OCI-LY1 (cell line): ENCODE data around the gene CXorf49.

ENCODE experiments used
- H2AFZ ChIP-seq: fragments of 200-600 bp; sonication (generic), shearing (Covaris generic); 2 replicates; pipeline ENCODE4 v1.6.0; 2014; ENCODE audit warnings: antibody characterized with exemption, mild to moderate bottlenecking, low read length
- H3F3A ChIP-seq: fragments of 200-600 bp; sonication (generic), shearing (Covaris generic); 2 replicates; pipeline ENCODE4 v1.6.0; 2014; ENCODE audit warnings: mild to moderate bottlenecking, antibody characterized with exemption, low read length, moderate library complexity; ENCODE audit not compliant: insufficient read depth
- H3K27ac ChIP-seq: fragments of 200-600 bp; sonication (generic); 2 replicates; pipeline ENCODE4 v1.5.1; 2014; ENCODE audit warnings: low read length, mixed run types, mild to moderate bottlenecking, low read depth; ENCODE audit not compliant: poor library complexity, severe bottlenecking
- H3K27me3 ChIP-seq: fragments of 200-600 bp; sonication (generic); 2 replicates; pipeline ENCODE4 v1.6.0; 2014; ENCODE audit warnings: antibody characterized with exemption, mild to moderate bottlenecking, low read length, moderate library complexity; ENCODE audit not compliant: insufficient read depth
- H3K36me3 ChIP-seq: fragments of 200-600 bp; sonication (generic); 2 replicates; pipeline ENCODE4 v1.6.1; 2014; ENCODE audit warnings: mild to moderate bottlenecking, antibody characterized with exemption, low read length, moderate library complexity, mixed read lengths; ENCODE audit not compliant: insufficient read depth
- H3K4me1 ChIP-seq: fragments of 200-600 bp; sonication (generic); 2 replicates; pipeline ENCODE4 v1.5.1; 2014; ENCODE audit warnings: mild to moderate bottlenecking, low read length, moderate library complexity; ENCODE audit not compliant: insufficient read depth, severe bottlenecking
- H3K4me2 ChIP-seq: fragments of 200-600 bp; sonication (generic), shearing (Covaris generic); 2 replicates; pipeline ENCODE4 v1.6.1; 2014; ENCODE audit warnings: low read length
- H3K4me3 ChIP-seq: fragments of 200-600 bp; sonication (generic); 2 replicates; pipeline ENCODE4 v1.5.1; 2014; ENCODE audit warnings: low read length, low read depth, mild to moderate bottlenecking, mixed read lengths; ENCODE audit not compliant: poor library complexity, severe bottlenecking
- H3K79me2 ChIP-seq: fragments of 200-600 bp; shearing (Covaris generic); 2 replicates; pipeline ENCODE4 v1.6.1; 2016; ENCODE audit warnings: mixed run types, low read length, mixed read lengths; ENCODE audit not compliant: insufficient read depth
- H3K9ac ChIP-seq: fragments of 200-600 bp; sonication (generic), shearing (Covaris generic); 2 replicates; pipeline ENCODE4 v1.6.1; 2014; ENCODE audit warnings: mild to moderate bottlenecking, low read length, mixed read lengths
- H3K9me2 ChIP-seq: fragments of 200-600 bp; sonication (generic), shearing (Covaris generic); 2 replicates; pipeline ENCODE4 v1.6.1; 2014; ENCODE audit warnings: low read depth, mild to moderate bottlenecking, low read length, mixed read lengths
- H3K9me3 ChIP-seq: fragments of 200-600 bp; shearing (Covaris generic); 2 replicates; pipeline ENCODE4 v1.6.1; 2014; ENCODE audit warnings: low read length, mixed read lengths
- H4K20me1 ChIP-seq: fragments of 200-600 bp; sonication (generic), shearing (Covaris generic); 2 replicates; pipeline ENCODE4 v1.6.0; 2016; ENCODE audit warnings: mild to moderate bottlenecking, low read length; ENCODE audit not compliant: insufficient read depth
- EZH2 ChIP-seq: fragments of 200-600 bp; sonication (generic), shearing (Covaris generic); IDR thresholded peaks from 2 replicates; pipeline ENCODE4 v1.8.0; 2017; ENCODE audit warnings: borderline replicate concordance, mixed run types, mild to moderate bottlenecking, antibody characterized with exemption, low read length, moderate library complexity, mixed read lengths
- TF ChIP-seq, protein P1 (sequence below): fragments of 200-600 bp; sonication (generic), shearing (Covaris generic); IDR thresholded peaks from 2 replicates; pipeline ENCODE4 v1.5.1; 2017; ENCODE audit warnings: mild to moderate bottlenecking, antibody characterized with exemption, low read length, moderate library complexity, mixed read lengths

The CXorf49 gene

GRCh38 chrX:71666240-71667223 is 51.6 kb downstream of the CXorf49 start:
- TF ChIP-seq, protein P1, sequence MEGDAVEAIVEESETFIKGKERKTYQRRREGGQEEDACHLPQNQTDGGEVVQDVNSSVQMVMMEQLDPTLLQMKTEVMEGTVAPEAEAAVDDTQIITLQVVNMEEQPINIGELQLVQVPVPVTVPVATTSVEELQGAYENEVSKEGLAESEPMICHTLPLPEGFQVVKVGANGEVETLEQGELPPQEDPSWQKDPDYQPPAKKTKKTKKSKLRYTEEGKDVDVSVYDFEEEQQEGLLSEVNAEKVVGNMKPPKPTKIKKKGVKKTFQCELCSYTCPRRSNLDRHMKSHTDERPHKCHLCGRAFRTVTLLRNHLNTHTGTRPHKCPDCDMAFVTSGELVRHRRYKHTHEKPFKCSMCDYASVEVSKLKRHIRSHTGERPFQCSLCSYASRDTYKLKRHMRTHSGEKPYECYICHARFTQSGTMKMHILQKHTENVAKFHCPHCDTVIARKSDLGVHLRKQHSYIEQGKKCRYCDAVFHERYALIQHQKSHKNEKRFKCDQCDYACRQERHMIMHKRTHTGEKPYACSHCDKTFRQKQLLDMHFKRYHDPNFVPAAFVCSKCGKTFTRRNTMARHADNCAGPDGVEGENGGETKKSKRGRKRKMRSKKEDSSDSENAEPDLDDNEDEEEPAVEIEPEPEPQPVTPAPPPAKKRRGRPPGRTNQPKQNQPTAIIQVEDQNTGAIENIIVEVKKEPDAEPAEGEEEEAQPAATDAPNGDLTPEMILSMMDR: no peak
- TF ChIP-seq EZH2: no peak
- H3K27me3 ChIP-seq: no peaks in the 10 kb centered on the region
- H2AFZ ChIP-seq: no peak overlapping the region
- no peaks in the 10 kb centered on the region for H3K36me3 ChIP-seq
- H4K20me1 ChIP-seq: no peaks in the 10 kb centered on the region
- no peaks in the 10 kb centered on the region for H3K79me2 ChIP-seq
- no peaks in the 10 kb centered on the region for H3K9me2 ChIP-seq
- no peaks in the 10 kb centered on the region for H3K9me3 ChIP-seq
- H3K4me2 ChIP-seq: no peak overlapping the region
- no peaks in the 10 kb centered on the region for H3K4me1 ChIP-seq
- no peaks in the 10 kb centered on the region for H3F3A ChIP-seq
- no peak overlapping the region for H3K4me3 ChIP-seq
- H3K27ac ChIP-seq: no peak overlapping the region
- H3K9ac ChIP-seq: no peak overlapping the region

DNA sequence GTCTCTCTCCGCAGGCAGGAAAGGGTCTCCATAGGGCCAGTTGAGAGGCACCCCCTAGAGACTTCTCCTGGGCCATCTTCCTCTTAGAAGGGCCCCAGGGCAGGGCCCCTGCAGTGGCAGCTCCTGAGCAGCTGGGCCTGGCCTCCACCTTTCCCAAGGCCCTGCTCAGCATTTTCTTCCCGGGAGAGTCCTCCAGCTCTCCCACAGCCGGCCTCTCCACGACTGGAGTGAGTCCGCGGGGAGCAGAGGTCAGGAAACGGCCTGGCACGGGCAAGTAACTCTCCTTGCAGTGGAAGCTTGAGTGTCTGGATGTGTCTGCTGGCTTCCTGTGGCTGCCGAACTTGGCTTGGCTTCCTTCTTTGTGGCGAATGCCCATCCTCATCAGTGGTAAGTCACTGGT is 52.3 kb downstream of the CXorf49 start:
- no peak overlapping the region for H3K27ac ChIP-seq
- H3K36me3 ChIP-seq: no peaks in the 10 kb centered on the region
- H3K4me1 ChIP-seq: no peaks in the 10 kb centered on the region
- no peaks in the 10 kb centered on the region for H3K9me3 ChIP-seq
- no peaks in the 10 kb centered on the region for H3K27me3 ChIP-seq
- H4K20me1 ChIP-seq: no peaks in the 10 kb centered on the region
- H3K9ac ChIP-seq: no peak overlapping the region
- H2AFZ ChIP-seq: no peak overlapping the region
- H3K4me2 ChIP-seq: no peak overlapping the region
- H3F3A ChIP-seq: no peaks in the 10 kb centered on the region
- no peaks in the 10 kb centered on the region for H3K9me2 ChIP-seq
- no peak overlapping the region for H3K4me3 ChIP-seq
- no peak for TF ChIP-seq EZH2
- TF ChIP-seq, protein P1: no peak
- no peaks in the 10 kb centered on the region for H3K79me2 ChIP-seq

DNA sequence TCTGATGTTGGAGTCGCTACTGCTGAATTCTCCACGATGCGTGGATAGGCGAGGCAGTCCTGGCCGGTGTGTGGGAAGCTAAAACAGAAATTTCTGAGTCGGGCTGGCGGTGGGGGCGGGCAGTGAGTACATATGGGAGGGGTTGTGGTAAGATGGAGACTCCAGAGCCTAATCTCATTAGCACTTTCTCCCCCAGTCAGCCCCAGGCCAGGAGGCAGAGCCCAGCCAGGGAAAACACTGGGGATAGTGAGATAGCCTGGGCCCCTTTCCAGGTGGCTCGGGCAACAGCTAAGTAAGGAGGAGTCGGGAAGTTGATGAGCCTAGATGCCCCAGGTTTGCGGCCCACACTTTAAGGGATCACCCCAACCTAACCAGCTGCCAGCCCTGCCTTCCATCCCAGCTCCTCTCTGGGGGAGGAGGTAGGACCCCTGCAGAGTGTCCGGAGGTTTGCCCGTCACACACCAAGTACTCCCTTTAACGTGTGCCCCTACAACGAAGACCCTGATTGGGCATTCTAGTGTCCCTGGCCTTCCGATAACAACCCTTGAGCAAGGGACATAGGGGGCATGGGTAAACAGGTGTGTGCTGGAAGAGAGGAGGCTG is 53.1 kb downstream of the CXorf49 start:
- Histone ChIP-seq H3K27me3 (no peaks in the 10 kb centered on the region), H3K79me2 (no peaks in the 10 kb centered on the region), H3K36me3 (no peaks in the 10 kb centered on the region), H3K4me1 (no peaks in the 10 kb centered on the region), H3F3A (no peaks in the 10 kb centered on the region), H3K9me3 (no peaks in the 10 kb centered on the region), H3K9ac (no peak overlapping the region), H3K4me2 (no peak overlapping the region), H2AFZ (no peak overlapping the region), H3K4me3 (no peak overlapping the region), H3K9me2 (no peaks in the 10 kb centered on the region), H4K20me1 (no peaks in the 10 kb centered on the region), H3K27ac (no peak overlapping the region)
- TF ChIP-seq, protein P1: no peak
- TF ChIP-seq EZH2: no peak
